OCI-LY1 (cell line): ENCODE measurements around the gene LILRA5.

Source experiments
- EZH2 ChIP-seq: fragments of 200-600 bp; sonication (generic), shearing (Covaris generic); IDR thresholded peaks from 2 replicates; pipeline ENCODE4 v1.8.0; 2017; ENCODE audit warnings: borderline replicate concordance, mixed run types, mild to moderate bottlenecking, antibody characterized with exemption, low read length, moderate library complexity, mixed read lengths
- TF ChIP-seq, protein P1 (sequence below): fragments of 200-600 bp; sonication (generic), shearing (Covaris generic); IDR thresholded peaks from 2 replicates; pipeline ENCODE4 v1.5.1; 2017; ENCODE audit warnings: mild to moderate bottlenecking, antibody characterized with exemption, low read length, moderate library complexity, mixed read lengths

DNA sequence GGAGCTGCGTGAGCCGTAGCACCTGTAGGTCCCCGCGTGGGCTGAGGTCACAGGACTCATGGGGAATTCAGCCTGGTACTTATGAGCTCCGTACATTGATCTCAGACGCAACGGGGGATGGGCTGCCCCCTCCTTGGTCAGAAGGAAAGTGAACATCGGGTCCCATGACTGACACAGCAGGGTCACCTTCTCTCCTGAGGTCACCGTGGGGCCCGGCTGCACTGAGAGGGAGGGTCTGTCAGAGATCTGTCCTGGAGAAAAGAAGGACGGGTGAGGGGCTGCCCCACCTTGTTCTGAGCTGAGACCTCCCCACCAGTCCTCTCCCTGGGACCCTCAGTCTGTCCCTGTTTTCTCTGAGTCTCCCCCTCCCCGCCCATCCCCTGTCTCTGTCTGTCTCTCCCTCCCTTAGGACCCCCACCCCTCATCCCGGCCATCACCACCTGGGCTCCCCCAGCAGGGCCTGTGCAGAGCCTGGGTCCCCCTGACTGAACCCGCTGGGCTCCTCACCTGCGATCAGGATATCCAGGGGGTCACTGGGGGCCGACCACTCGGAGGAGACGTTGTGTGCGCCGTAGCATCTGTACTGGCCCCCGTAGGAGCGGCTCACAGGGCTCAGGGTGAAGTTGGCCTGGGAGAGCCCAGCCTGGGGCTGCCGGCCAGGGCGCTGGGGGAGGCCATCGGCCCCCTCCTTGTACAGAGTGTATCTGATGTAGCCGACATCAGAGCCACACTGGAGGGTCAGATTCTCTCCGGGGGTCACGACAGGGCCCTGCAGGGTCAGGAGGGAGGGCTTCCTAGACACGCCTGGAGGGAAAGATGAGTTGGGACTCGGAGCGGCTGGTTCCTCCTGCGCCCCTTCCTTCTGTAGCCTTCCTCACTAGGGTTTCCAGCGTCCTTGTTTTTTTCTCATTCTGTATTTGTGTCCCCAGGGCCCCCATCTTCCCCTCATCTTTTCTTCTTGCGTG, 24.2 kb upstream of the LILRA5 start:
- TF ChIP-seq, protein P1, sequence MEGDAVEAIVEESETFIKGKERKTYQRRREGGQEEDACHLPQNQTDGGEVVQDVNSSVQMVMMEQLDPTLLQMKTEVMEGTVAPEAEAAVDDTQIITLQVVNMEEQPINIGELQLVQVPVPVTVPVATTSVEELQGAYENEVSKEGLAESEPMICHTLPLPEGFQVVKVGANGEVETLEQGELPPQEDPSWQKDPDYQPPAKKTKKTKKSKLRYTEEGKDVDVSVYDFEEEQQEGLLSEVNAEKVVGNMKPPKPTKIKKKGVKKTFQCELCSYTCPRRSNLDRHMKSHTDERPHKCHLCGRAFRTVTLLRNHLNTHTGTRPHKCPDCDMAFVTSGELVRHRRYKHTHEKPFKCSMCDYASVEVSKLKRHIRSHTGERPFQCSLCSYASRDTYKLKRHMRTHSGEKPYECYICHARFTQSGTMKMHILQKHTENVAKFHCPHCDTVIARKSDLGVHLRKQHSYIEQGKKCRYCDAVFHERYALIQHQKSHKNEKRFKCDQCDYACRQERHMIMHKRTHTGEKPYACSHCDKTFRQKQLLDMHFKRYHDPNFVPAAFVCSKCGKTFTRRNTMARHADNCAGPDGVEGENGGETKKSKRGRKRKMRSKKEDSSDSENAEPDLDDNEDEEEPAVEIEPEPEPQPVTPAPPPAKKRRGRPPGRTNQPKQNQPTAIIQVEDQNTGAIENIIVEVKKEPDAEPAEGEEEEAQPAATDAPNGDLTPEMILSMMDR, result no peak
- no peak for TF ChIP-seq EZH2
